Ammon's horn (tissue), 1 donor: Measurements from ENCODE around the gene GSPT2.
"Not testable (repeated sequence)": the region's sequence is repeated elsewhere in the genome, so short reads cannot be mapped to it uniquely, and the experiment has no call there.

Experiments
- DNase-seq: peaks from one replicate; pipeline ENCODE4 v3.0.0-alpha.2; 2016; ENCODE audit warnings: low spot score

The GSPT2 gene

GRCh38 chrX:51743179-51743957 lies at the start of gene GSPT2:
Gene GSPT2 (plus strand): TSS chrX:51743442. CDS start chrX:51743627, 185 bp downstream.
- DNase-seq, result peak; percentile 77

GRCh38 chrX:51694254-51694653 lies 49.0 kb upstream of the GSPT2 start:
- no peak for DNase-seq

GRCh38 chrX:51697397-51697796 lies 45.8 kb upstream of the GSPT2 start:
- DNase-seq, result no peak

GRCh38 chrX:51710277-51711164 lies 32.7 kb upstream of the GSPT2 start, which contains the start of gene CENPVL1:
Gene CENPVL1 (plus strand): TSS chrX:51710512. CDS start chrX:51710512, 0 bp downstream.
- not testable (repeated sequence) for DNase-seq

GRCh38 chrX:51712943-51713647 lies 30.1 kb upstream of the GSPT2 start:
- not testable (repeated sequence) for DNase-seq

- no peak for DNase-seq
These were observed 15.0 kb upstream of the GSPT2 start for GRCh38 chrX:51728202-51728601.

- no peak for DNase-seq
These were observed 6.2 kb upstream of the GSPT2 start for GRCh38 chrX:51737091-51737490.

GRCh38 chrX:51742586-51742985 lies 656 bp upstream of the GSPT2 start:
- peak; percentile 1 for DNase-seq

- no peak for DNase-seq
These were observed 4.4 kb downstream of the GSPT2 start for GRCh38 chrX:51747671-51748070.

GRCh38 chrX:51759055-51759839 lies 16.0 kb downstream of the GSPT2 start:
- DNase-seq, result peak; percentile 65

GRCh38 chrX:51760657-51761056 lies 17.4 kb downstream of the GSPT2 start:
- DNase-seq, result peak; percentile 5

- DNase-seq, result no peak
These were observed 23.3 kb downstream of the GSPT2 start for GRCh38 chrX:51766546-51766945.

GRCh38 chrX:51776851-51777250 lies 33.6 kb downstream of the GSPT2 start:
- no peak for DNase-seq

GRCh38 chrX:51779306-51779705 lies 36.1 kb downstream of the GSPT2 start:
- no peak for DNase-seq

GRCh38 chrX:51795136-51795535 lies 51.9 kb downstream of the GSPT2 start:
- DNase-seq, result no peak
